ENCODE results near the gene PDE3A.

Gene PDE3A

DNA sequence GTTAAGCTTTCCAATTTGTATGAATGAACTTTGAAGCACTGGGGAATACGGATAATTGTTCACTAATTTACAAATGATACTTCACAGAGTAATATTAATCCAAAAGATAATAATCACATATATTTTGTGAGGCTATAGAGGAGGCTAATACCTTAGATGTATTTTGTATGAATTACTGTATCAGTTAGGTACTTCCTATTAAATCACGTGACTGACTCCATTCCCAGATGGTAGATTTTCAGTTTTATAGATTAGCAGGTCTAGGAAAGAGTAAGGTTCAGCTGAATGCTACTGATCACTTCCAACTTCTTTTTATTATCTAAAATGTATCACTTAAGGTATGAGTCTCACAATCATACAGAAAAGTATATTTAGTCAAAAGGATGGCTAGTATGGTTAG is 133.6 kb downstream of the PDE3A start:
- TF ChIP-seq, protein P1, sequence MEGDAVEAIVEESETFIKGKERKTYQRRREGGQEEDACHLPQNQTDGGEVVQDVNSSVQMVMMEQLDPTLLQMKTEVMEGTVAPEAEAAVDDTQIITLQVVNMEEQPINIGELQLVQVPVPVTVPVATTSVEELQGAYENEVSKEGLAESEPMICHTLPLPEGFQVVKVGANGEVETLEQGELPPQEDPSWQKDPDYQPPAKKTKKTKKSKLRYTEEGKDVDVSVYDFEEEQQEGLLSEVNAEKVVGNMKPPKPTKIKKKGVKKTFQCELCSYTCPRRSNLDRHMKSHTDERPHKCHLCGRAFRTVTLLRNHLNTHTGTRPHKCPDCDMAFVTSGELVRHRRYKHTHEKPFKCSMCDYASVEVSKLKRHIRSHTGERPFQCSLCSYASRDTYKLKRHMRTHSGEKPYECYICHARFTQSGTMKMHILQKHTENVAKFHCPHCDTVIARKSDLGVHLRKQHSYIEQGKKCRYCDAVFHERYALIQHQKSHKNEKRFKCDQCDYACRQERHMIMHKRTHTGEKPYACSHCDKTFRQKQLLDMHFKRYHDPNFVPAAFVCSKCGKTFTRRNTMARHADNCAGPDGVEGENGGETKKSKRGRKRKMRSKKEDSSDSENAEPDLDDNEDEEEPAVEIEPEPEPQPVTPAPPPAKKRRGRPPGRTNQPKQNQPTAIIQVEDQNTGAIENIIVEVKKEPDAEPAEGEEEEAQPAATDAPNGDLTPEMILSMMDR (IDR thresholded peaks at IDR 0.05): no peak

DNA sequence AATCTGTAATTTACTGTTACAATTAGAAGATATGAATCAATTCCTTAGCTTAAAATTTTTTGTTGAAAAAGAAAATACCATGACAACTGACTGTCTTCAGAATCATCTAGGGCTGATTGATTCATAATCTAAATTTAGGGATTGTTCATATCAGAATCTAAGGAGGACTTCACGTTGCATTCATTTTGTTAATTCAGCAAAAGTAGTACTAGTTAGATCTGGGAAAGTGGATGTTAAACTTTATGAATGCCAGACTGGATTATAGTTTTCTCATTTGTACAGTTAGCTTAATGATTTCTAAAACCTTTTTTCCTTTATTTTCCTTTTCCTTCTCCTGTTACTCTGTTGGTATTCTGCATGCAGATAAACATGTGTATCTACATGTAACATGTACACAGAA is 135.5 kb downstream of the PDE3A start:
- TF ChIP-seq, protein P1 (IDR thresholded peaks at IDR 0.05): no peak

DNA sequence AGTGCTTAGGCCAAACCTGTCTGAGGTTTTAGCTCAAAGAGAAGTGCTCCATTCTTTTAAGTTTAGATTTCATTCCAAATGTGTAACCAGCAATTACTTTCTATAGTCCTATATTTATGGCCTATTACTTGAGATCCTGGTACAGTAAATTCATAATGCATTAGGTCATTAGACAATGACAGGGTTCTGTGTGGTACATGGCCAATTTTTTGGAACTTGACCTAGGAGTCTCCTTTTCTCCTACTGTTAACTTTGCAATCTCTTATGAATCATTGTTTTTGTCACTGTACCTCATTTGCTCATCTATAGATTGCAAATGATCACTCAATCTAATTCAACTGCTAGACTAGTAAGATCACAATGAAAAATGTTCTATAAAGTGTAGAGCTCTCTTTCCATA is 136.7 kb downstream of the PDE3A start:
- TF ChIP-seq, protein P1 (IDR thresholded peaks at IDR 0.05): no peak

DNA sequence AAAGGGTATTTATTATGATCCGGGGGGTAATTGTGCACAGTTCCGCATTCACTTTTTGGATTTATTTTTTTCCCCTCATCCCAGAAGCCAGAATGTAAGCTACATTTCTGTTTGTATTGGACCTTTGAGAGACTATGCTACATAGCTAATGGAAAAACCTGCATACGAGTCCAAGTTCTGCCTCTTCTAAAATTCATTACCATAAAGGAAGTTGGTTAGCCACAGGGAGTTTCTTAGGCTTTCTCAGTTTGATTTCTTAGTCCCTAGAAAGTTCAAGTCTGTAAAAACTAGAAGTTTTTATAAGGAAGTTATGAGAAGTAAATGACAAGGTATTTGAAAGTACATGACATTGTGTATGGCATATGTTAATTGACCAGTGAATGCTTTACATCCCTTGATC is 138.7 kb downstream of the PDE3A start:
- TF ChIP-seq, protein P1 (IDR thresholded peaks at IDR 0.05): no peak

DNA sequence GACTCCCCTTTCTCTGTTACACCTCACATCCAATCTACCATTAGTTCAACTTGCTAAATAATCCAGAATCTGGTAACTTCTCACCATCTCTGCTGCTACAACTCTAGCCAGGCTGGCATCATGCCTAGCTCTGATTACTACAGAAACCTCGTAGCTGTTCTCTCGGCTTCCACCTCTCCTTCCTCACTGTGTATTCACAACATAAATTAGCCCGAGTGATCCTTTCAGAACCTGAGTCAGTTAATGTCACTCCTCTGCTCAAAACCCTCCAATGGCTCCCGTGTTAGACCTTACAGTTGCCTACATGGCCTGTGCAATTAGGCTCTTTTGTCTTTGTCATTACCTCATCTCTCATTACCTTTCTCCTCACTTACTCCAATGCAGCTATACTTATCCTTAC is 139.4 kb downstream of the PDE3A start:
- TF ChIP-seq, protein P1 (IDR thresholded peaks at IDR 0.05): no peak

DNA sequence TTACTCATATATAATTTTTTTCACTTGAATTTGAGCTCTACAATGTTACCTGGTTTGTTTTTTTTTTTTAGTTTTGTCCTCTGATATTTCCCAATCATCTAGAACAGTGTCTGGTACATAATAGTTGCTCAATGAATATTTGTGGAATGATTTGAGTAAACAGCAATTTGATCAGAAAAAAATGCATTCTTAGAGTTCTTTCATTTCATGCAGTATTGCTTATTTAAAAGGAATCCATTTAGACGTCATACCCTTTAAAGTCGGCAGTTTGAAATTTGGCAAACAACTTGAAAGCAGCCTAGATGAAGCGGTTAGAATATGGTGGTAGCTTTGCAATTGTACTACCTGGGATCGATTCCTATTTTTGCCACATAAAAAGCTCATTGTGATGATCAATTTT is 140.0 kb downstream of the PDE3A start:
- TF ChIP-seq, protein P1 (IDR thresholded peaks at IDR 0.05): no peak

DNA sequence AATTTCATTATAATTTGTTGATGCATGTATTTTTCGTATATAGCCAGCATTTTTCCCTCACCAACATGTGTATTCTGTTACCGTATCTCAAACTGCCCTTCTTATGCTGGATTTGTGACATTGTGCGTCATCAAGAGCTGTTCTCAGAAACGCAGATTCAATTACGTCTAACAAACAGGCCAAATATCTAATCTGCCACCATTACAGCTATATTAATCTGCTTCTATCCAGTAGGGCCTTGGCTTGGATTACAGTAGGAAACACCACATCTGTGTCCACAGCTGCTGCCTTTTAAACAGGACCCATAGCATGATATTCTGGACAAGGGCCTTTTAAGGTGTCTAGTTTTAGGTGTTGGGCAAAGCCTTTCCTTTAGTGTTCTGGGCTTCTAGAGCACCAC is 140.6 kb downstream of the PDE3A start:
- TF ChIP-seq, protein P1 (IDR thresholded peaks at IDR 0.05): no peak

DNA sequence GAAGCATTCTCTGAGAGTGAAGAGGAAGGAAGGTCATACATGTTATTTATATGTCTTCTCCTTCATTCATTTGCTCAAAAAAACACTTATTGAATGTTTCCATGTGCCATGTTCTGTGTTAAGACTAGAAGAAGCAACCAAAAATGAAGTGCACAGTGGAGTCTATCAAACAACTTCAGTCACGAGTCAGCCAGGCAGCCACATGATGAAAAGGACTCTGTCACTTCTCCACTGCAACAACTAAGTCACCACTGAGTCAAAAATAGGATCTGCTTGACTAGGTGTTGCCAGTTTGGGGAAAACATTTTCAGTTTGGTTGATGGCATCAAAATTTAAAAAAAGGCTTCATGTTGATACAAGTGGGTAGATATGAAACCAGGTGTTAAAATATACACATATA is 142.5 kb downstream of the PDE3A start:
- TF ChIP-seq, protein P1 (IDR thresholded peaks at IDR 0.05): no peak

Measured in LNCAP (cell line).